ENCODE results near the gene LRIG1.

Gene LRIG1

GRCh38 chr3:66470956-66471686, 29.7 kb downstream of the LRIG1 start:
- TF ChIP-seq GLIS3 (CRISPR knock-in tag; IDR thresholded peaks at IDR 0.05): no peak
- no peak for TF ChIP-seq CSDC2 (CRISPR knock-in tag; IDR thresholded peaks at IDR 0.05)
- TF ChIP-seq, protein P1, sequence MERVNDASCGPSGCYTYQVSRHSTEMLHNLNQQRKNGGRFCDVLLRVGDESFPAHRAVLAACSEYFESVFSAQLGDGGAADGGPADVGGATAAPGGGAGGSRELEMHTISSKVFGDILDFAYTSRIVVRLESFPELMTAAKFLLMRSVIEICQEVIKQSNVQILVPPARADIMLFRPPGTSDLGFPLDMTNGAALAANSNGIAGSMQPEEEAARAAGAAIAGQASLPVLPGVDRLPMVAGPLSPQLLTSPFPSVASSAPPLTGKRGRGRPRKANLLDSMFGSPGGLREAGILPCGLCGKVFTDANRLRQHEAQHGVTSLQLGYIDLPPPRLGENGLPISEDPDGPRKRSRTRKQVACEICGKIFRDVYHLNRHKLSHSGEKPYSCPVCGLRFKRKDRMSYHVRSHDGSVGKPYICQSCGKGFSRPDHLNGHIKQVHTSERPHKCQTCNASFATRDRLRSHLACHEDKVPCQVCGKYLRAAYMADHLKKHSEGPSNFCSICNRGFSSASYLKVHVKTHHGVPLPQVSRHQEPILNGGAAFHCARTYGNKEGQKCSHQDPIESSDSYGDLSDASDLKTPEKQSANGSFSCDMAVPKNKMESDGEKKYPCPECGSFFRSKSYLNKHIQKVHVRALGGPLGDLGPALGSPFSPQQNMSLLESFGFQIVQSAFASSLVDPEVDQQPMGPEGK (CRISPR knock-in tag; IDR thresholded peaks at IDR 0.05; ENCODE audit: borderline replicate concordance): no peak
- TF ChIP-seq, protein P2, sequence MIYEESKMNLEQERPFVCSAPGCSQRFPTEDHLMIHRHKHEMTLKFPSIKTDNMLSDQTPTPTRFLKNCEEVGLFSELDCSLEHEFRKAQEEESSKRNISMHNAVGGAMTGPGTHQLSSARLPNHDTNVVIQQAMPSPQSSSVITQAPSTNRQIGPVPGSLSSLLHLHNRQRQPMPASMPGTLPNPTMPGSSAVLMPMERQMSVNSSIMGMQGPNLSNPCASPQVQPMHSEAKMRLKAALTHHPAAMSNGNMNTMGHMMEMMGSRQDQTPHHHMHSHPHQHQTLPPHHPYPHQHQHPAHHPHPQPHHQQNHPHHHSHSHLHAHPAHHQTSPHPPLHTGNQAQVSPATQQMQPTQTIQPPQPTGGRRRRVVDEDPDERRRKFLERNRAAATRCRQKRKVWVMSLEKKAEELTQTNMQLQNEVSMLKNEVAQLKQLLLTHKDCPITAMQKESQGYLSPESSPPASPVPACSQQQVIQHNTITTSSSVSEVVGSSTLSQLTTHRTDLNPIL (CRISPR knock-in tag; IDR thresholded peaks at IDR 0.05; ENCODE audit: low read depth): no peak
- TF ChIP-seq ARNTL (CRISPR knock-in tag; IDR thresholded peaks at IDR 0.05; ENCODE audit: borderline replicate concordance, low read depth): no peak
- no peak for TF ChIP-seq ZNF565 (CRISPR knock-in tag; conservative IDR thresholded peaks at IDR 0.05; ENCODE audit: low read depth)
- no peak for TF ChIP-seq PPARA (CRISPR knock-in tag; IDR thresholded peaks at IDR 0.05; ENCODE audit: borderline replicate concordance)
- TF ChIP-seq, protein P3, sequence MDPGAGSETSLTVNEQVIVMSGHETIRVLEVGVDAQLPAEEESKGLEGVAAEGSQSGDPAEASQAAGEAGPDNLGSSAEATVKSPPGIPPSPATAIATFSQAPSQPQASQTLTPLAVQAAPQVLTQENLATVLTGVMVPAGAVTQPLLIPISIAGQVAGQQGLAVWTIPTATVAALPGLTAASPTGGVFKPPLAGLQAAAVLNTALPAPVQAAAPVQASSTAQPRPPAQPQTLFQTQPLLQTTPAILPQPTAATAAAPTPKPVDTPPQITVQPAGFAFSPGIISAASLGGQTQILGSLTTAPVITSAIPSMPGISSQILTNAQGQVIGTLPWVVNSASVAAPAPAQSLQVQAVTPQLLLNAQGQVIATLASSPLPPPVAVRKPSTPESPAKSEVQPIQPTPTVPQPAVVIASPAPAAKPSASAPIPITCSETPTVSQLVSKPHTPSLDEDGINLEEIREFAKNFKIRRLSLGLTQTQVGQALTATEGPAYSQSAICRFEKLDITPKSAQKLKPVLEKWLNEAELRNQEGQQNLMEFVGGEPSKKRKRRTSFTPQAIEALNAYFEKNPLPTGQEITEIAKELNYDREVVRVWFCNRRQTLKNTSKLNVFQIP (CRISPR knock-in tag; IDR thresholded peaks at IDR 0.05; ENCODE audit: borderline replicate concordance, low read depth): no peak
- no peak for ATAC-seq

DNA sequence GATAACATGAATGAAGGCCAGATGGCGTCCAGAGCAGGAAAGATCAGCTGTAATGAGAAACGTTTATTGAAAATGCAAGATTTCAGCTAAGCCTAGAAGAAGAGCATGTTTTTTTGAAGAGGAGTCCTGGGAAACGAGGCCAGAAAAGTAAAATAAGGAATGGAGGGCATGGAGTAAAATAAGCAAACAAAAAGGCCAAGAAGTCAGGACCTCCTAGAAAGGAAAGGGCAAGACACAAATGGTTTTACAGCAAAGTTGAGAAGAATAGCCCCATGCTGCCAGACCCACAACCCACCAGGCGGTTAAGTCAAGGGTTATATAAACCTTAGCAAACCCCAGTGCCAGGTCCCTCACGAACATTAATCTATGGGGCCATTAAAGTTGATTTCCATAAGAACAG, 30.5 kb downstream of the LRIG1 start:
- no peak for TF ChIP-seq ISL1 (CRISPR knock-in tag; IDR thresholded peaks at IDR 0.05)
- TF ChIP-seq, protein P2 (CRISPR knock-in tag; IDR thresholded peaks at IDR 0.05; ENCODE audit: low read depth): no peak
- TF ChIP-seq ARNTL (CRISPR knock-in tag; IDR thresholded peaks at IDR 0.05; ENCODE audit: borderline replicate concordance, low read depth): no peak
- no peak for TF ChIP-seq ZNF8 (CRISPR knock-in tag; IDR thresholded peaks at IDR 0.05)
- no peak for TF ChIP-seq ZFP30 (CRISPR knock-in tag; IDR thresholded peaks at IDR 0.05)
- TF ChIP-seq RARB (CRISPR knock-in tag; IDR thresholded peaks at IDR 0.05): no peak
- no peak for TF ChIP-seq ZFP3 (CRISPR knock-in tag; IDR thresholded peaks at IDR 0.05)
- TF ChIP-seq, protein P1 (CRISPR knock-in tag; IDR thresholded peaks at IDR 0.05; ENCODE audit: borderline replicate concordance): no peak
- no peak for TF ChIP-seq ZC3H10 (CRISPR knock-in tag; IDR thresholded peaks at IDR 0.05)
- TF ChIP-seq TCF4 (CRISPR knock-in tag; IDR thresholded peaks at IDR 0.05; ENCODE audit: borderline replicate concordance): no peak
- TF ChIP-seq OSR1 (CRISPR knock-in tag; IDR thresholded peaks at IDR 0.05): no peak
- no peak for TF ChIP-seq TSHZ2 (CRISPR knock-in tag; IDR thresholded peaks at IDR 0.05)
- TF ChIP-seq SNAI2 (CRISPR knock-in tag; IDR thresholded peaks at IDR 0.05): no peak
- TF ChIP-seq, protein P3 (CRISPR knock-in tag; IDR thresholded peaks at IDR 0.05; ENCODE audit: borderline replicate concordance, low read depth): no peak
- TF ChIP-seq ZNF70 (CRISPR knock-in tag; IDR thresholded peaks at IDR 0.05): no peak
- TF ChIP-seq ZNF565 (CRISPR knock-in tag; conservative IDR thresholded peaks at IDR 0.05; ENCODE audit: low read depth): no peak
- no peak for TF ChIP-seq ESRRG (CRISPR knock-in tag; IDR thresholded peaks at IDR 0.05)
- no peak for TF ChIP-seq GLIS3 (CRISPR knock-in tag; IDR thresholded peaks at IDR 0.05)
- ATAC-seq: no peak
